ENCODE measurements around the gene C18orf63.

C18orf63 gene

GRCh38 chr18:74331404-74331803 lies 15.8 kb downstream of the C18orf63 start:
- DNase-seq, result no peak

- DNase-seq, result no peak
These were observed 17.5 kb downstream of the C18orf63 start for GRCh38 chr18:74333091-74333490.

- DNase-seq, result no peak
These were observed 18.7 kb downstream of the C18orf63 start for GRCh38 chr18:74334242-74334893.

- DNase-seq, result no peak
These were observed 21.0 kb downstream of the C18orf63 start for GRCh38 chr18:74336656-74337055.

GRCh38 chr18:74337155-74337911 lies 21.7 kb downstream of the C18orf63 start:
- DNase-seq, result no peak

- DNase-seq, result no peak
These were observed 22.3 kb downstream of the C18orf63 start for GRCh38 chr18:74337912-74338309.

- DNase-seq, result no peak
These were observed 26.9 kb downstream of the C18orf63 start for GRCh38 chr18:74342416-74343043.

GRCh38 chr18:74346206-74346605 lies 30.6 kb downstream of the C18orf63 start:
- DNase-seq, result no peak

- DNase-seq, result no peak
These were observed 32.9 kb downstream of the C18orf63 start for GRCh38 chr18:74348581-74348980.

GRCh38 chr18:74351354-74351753 lies 35.7 kb downstream of the C18orf63 start:
- no peak for DNase-seq

- DNase-seq, result peak; percentile 40
These were observed 37.6 kb downstream of the C18orf63 start for GRCh38 chr18:74353169-74353775.

- no peak for DNase-seq
These were observed 41.3 kb downstream of the C18orf63 start for GRCh38 chr18:74356959-74357358.

GRCh38 chr18:74360852-74361655 lies 45.4 kb downstream of the C18orf63 start:
- DNase-seq, result no peak

GRCh38 chr18:74367905-74368304 lies 52.3 kb downstream of the C18orf63 start:
- no peak for DNase-seq

GRCh38 chr18:74368901-74369705 lies 53.5 kb downstream of the C18orf63 start:
- no peak for DNase-seq

- DNase-seq, result no peak
These were observed 54.5 kb downstream of the C18orf63 start for GRCh38 chr18:74370115-74370514.

GRCh38 chr18:74373428-74373827 lies 57.8 kb downstream of the C18orf63 start:
- DNase-seq, result peak; percentile 21

GRCh38 chr18:74375999-74376398 lies 60.4 kb downstream of the C18orf63 start:
- no peak for DNase-seq

GRCh38 chr18:74376523-74376922 lies 60.9 kb downstream of the C18orf63 start:
- no peak for DNase-seq

- no peak for DNase-seq
These were observed 62.1 kb downstream of the C18orf63 start for GRCh38 chr18:74377776-74378175.

GRCh38 chr18:74378179-74378682 lies 62.6 kb downstream of the C18orf63 start:
- DNase-seq, result no peak

- DNase-seq, result no peak
These were observed 65.3 kb downstream of the C18orf63 start for GRCh38 chr18:74380916-74381315.

Data from activated T-cell treated with anti-CD3 and anti-CD28 coated beads for 4 hours (primary cell).